Liver (tissue), 9 donors: Measurements from ENCODE around the gene CTU1. TPM values are rescaled to one million over a fixed set of nuclear protein-coding genes. Genes with fewer than 3 reads are reported as not detected.
A peak's percentile ranks its signal among the peaks of the same experiment; 100 is the strongest.

Experiments used
- DNase-seq: peaks from one replicate; pipeline ENCODE4 v3.0.0-alpha.2; 2017; ENCODE audit warnings: low spot score
- H3K27ac ChIP-seq, 2 donors: one replicate each; pipeline ENCODE4 v1.7.0; 2013; ENCODE audit warnings: inconsistent platforms in 2 of 2, low read length in 2 of 2, control low read depth in 1 of 2, low read depth in 1 of 2, mild to moderate bottlenecking in 1 of 2
- H3K27me3 ChIP-seq, 4 donors: one replicate each; pipeline versions ENCODE4 v1.6.1 to v1.7.0; 2013; ENCODE audit warnings: low read length in 3 of 4, inconsistent platforms in 1 of 4, mild to moderate bottlenecking in 1 of 4, moderate library complexity in 1 of 4; ENCODE audit not compliant: control insufficient read depth in 4 of 4, insufficient read depth in 4 of 4
- H3K36me3 ChIP-seq, 4 donors: one replicate each; pipeline versions ENCODE4 v1.6.1 to v1.7.0; 2013; ENCODE audit warnings: low read length in 3 of 4, mild to moderate bottlenecking in 3 of 4, low read depth in 1 of 4, moderate library complexity in 1 of 4; ENCODE audit not compliant: control insufficient read depth in 4 of 4, insufficient read depth in 3 of 4
- H3K4me1 ChIP-seq, 4 donors: one replicate each; pipeline versions ENCODE4 v1.6.1 to v1.7.0; 2013; ENCODE audit warnings: low read length in 3 of 4, mild to moderate bottlenecking in 3 of 4, moderate library complexity in 1 of 4; ENCODE audit not compliant: control insufficient read depth in 4 of 4, insufficient read depth in 4 of 4
- H3K4me3 ChIP-seq, 3 donors: one replicate each; pipeline versions ENCODE4 v1.6.1 to v1.7.0; 2013; ENCODE audit warnings: low read length in 3 of 3, control low read depth in 1 of 3, low read depth in 1 of 3, mild to moderate bottlenecking in 1 of 3
- H3K9ac ChIP-seq, 2 donors: one replicate each; pipeline ENCODE4 v1.7.0; 2013; ENCODE audit warnings: low read length in 2 of 2, mild to moderate bottlenecking in 2 of 2, moderate library complexity in 2 of 2, control low read depth in 1 of 2, low read depth in 1 of 2
- H3K9me3 ChIP-seq, 4 donors: one replicate each; pipeline versions ENCODE4 v1.6.1 to v1.7.0; 2013; ENCODE audit warnings: low read length in 3 of 4; ENCODE audit not compliant: control insufficient read depth in 4 of 4
- ATF3 ChIP-seq: IDR thresholded peaks from 2 replicates; pipeline ENCODE4 v1.6.1; 2016; ENCODE audit warnings: antibody characterized with exemption
- CTCF ChIP-seq: fragments of 150-350 bp; IDR thresholded peaks from 2 replicates; pipeline ENCODE4 v1.5.1; 2017; ENCODE audit warnings: improper control_type of control experiment, low read depth, low read length; ENCODE audit not compliant: missing input control
- EGR1 ChIP-seq, 2 donors: IDR thresholded peaks; 2 replicates each; pipeline ENCODE4 v1.6.1; 2016 to 2018; ENCODE audit warnings: antibody characterized with exemption in 2 of 2, low read depth in 2 of 2
- FOXA1 ChIP-seq: IDR thresholded peaks from 2 replicates; pipeline ENCODE4 v1.6.1; 2016; ENCODE audit warnings: antibody characterized with exemption
- FOXA2 ChIP-seq: IDR thresholded peaks from 2 replicates; pipeline ENCODE4 v1.6.1; 2016; ENCODE audit warnings: antibody characterized with exemption
- GABPA ChIP-seq, 2 donors: IDR thresholded peaks in 1 of 2; conservative IDR thresholded peaks in 1 of 2; 2 replicates each; pipeline ENCODE4 v1.6.1; 2016; ENCODE audit warnings: antibody characterized with exemption in 2 of 2, mild to moderate bottlenecking in 1 of 2, moderate library complexity in 1 of 2
- HNF4A ChIP-seq, 2 donors: conservative IDR thresholded peaks; 2 replicates each; pipeline ENCODE4 v1.6.1; 2016; ENCODE audit warnings: antibody characterized with exemption in 2 of 2, mild to moderate bottlenecking in 2 of 2
- HNF4G ChIP-seq: IDR thresholded peaks from 2 replicates; pipeline ENCODE4 v1.6.1; 2016; ENCODE audit warnings: antibody characterized with exemption
- JUND ChIP-seq, 2 donors: IDR thresholded peaks; 2 replicates each; pipeline ENCODE4 v1.6.1; 2016; ENCODE audit warnings: antibody characterized with exemption in 2 of 2
- MAX ChIP-seq: IDR thresholded peaks from 2 replicates; pipeline ENCODE4 v1.6.1; 2016; ENCODE audit warnings: antibody characterized with exemption
- NR2F2 ChIP-seq: IDR thresholded peaks from 2 replicates; pipeline ENCODE4 v1.6.1; 2016; ENCODE audit warnings: antibody characterized with exemption
- RAD21 ChIP-seq, 2 donors: IDR thresholded peaks; 2 replicates each; pipeline ENCODE4 v1.6.1; 2016; ENCODE audit warnings: antibody characterized with exemption in 2 of 2, mild to moderate bottlenecking in 2 of 2
- RXRA ChIP-seq, 2 donors: IDR thresholded peaks; 2 replicates each; pipeline ENCODE4 v1.6.1; 2017 to 2018; ENCODE audit warnings: antibody characterized with exemption in 2 of 2, mild to moderate bottlenecking in 1 of 2
- SP1 ChIP-seq: IDR thresholded peaks from 2 replicates; pipeline ENCODE4 v1.6.1; 2018; ENCODE audit warnings: antibody characterized with exemption, mild to moderate bottlenecking
- TAF1 ChIP-seq: conservative IDR thresholded peaks from 2 replicates; pipeline ENCODE4 v1.6.1; 2016; ENCODE audit warnings: antibody characterized with exemption, mild to moderate bottlenecking
- YY1 ChIP-seq: IDR thresholded peaks from 2 replicates; pipeline ENCODE4 v1.6.1; 2016; ENCODE audit warnings: antibody characterized with exemption, mild to moderate bottlenecking
- ZBTB33 ChIP-seq: IDR thresholded peaks from 2 replicates; pipeline ENCODE4 v1.6.1; 2016; ENCODE audit warnings: antibody characterized with exemption
- WGBS: extraction: QIAGEN DNeasy Blood & Tissue Kit; methylation state at CpG from one replicate; pipeline ENCODE4 v1.1.7; 2013; 5-methylcytosine and 5-hydroxymethylcytosine counted together
- polyA plus RNA-seq, 2 donors: library from polyadenylated mRNA; stranded (reverse) in 1 of 2; unstranded in 1 of 2; fragments of 200-250 nt in 1 of 2; fragments of >200 nt in 1 of 2; fragmentation: Nextera tagmentation in 1 of 2; extraction: Ambion mirVana in 1 of 2; gene quantifications; one replicate each; pipeline versions ENCODE4 v1.2.1 to v1.2.3, GENCODE V29; 2013 to 2015
- total RNA-seq, 2 donors: library from RNA; depleted of rRNA; stranded (reverse); fragments of >200 nt; gene quantifications; one replicate each; pipeline ENCODE4 v1.2.3, GENCODE V29; 2014
- donor health status: healthy.
- donor health status: healthy.
- donor health status: healthy.
- donor health status: healthy.
- donor health status: healthy.

CTU1 gene
- total and polyA plus RNA-seq, 4 donors: 0.19 to 3.7 (median 2.5) TPM

GRCh38 chr19:51119101-51119500 lies 10.9 kb upstream of the CTU1 start:
- Histone ChIP-seq H3K4me1 (peaks cover 0 to 4% (median under 1%) of the 10 kb centered on the region in 4 donors), H3K9ac (no peak overlapping the region), H3K27me3 (no peaks in the 10 kb centered on the region), H3K4me3 (no peak overlapping the region), H3K36me3 (no peaks in the 10 kb centered on the region), H3K9me3 (no peaks in the 10 kb centered on the region), H3K27ac (no peak overlapping the region)
- no peak for DNase-seq
- TF ChIP-seq HNF4G (no peak), RXRA (IDR thresholded peaks at IDR 0.05) (no peak)
- 56% methylated on average over 4 of the region's 4 CpGs for WGBS

- Histone ChIP-seq H3K4me3 (no peak overlapping the region), H3K9me3 (no peaks in the 10 kb centered on the region), H3K4me1 (peaks cover 0 to 2% (median 0%) of the 10 kb centered on the region in 4 donors), H3K9ac (no peak overlapping the region), H3K36me3 (no peaks in the 10 kb centered on the region), H3K27ac (no peak overlapping the region), H3K27me3 (no peaks in the 10 kb centered on the region)
- TF ChIP-seq RXRA (IDR thresholded peaks at IDR 0.05) (no peak), TAF1 (no peak), HNF4A (conservative IDR thresholded peaks at IDR 0.05) (no peak), SP1 (no peak), JUND (IDR thresholded peaks at IDR 0.05) (no peak), GABPA (IDR thresholded peaks at IDR 0.05 in 1 of 2, conservative IDR thresholded peaks at IDR 0.05 in 1 of 2) (no peak), ATF3 (no peak), HNF4G (no peak), RAD21 (IDR thresholded peaks at IDR 0.05) (no peak), ZBTB33 (no peak), EGR1 (IDR thresholded peaks at IDR 0.05; ENCODE audit: low read depth in 2 of 2) (no peak)
- WGBS: 65% methylated on average over 6 of the region's 6 CpGs
- DNase-seq: no peak
Observed at GRCh38 chr19:51116736-51117286, 8.6 kb upstream of the CTU1 start.

- Histone ChIP-seq H3K4me1 (peaks cover 0 to 2% (median 0%) of the 10 kb centered on the region in 4 donors), H3K9me3 (no peaks in the 10 kb centered on the region), H3K27ac (peak overlapping the region in 1 of 2 donors; percentile 10), H3K9ac (no peak overlapping the region), H3K27me3 (no peaks in the 10 kb centered on the region), H3K4me3 (no peak overlapping the region), H3K36me3 (no peaks in the 10 kb centered on the region)
- WGBS: 68% methylated on average over 6 of the region's 6 CpGs
- DNase-seq: no peak
- TF ChIP-seq FOXA2 (no peak), ZBTB33 (no peak), RAD21 (IDR thresholded peaks at IDR 0.05) (no peak), FOXA1 (no peak), NR2F2 (no peak), HNF4G (no peak), HNF4A (conservative IDR thresholded peaks at IDR 0.05) (no peak), MAX (no peak), EGR1 (IDR thresholded peaks at IDR 0.05; ENCODE audit: low read depth in 2 of 2) (no peak), JUND (IDR thresholded peaks at IDR 0.05) (no peak), GABPA (IDR thresholded peaks at IDR 0.05 in 1 of 2, conservative IDR thresholded peaks at IDR 0.05 in 1 of 2) (no peak), RXRA (IDR thresholded peaks at IDR 0.05) (no peak), YY1 (no peak), TAF1 (no peak), CTCF (no peak)
Observed at GRCh38 chr19:51114087-51114729, 6.0 kb upstream of the CTU1 start.
